Ammon's horn (tissue), 1 donor: ENCODE data around the gene C16orf89.
"Not testable (repeated sequence)": the region's sequence is repeated elsewhere in the genome, so short reads cannot be mapped to it uniquely, and the experiment has no call there.

Source experiments
- DNase-seq: peaks from one replicate; pipeline ENCODE4 v3.0.0-alpha.2; 2016; ENCODE audit warnings: low spot score

C16orf89 gene

GRCh38 chr16:5060073-5060641, 5.6 kb downstream of the C16orf89 start:
- DNase-seq, result no peak

- DNase-seq, result no peak
Observed at GRCh38 chr16:5059386-5060072, 6.2 kb downstream of the C16orf89 start.

- DNase-seq, result peak; percentile 35
Observed at GRCh38 chr16:5058476-5058875, 7.3 kb downstream of the C16orf89 start.

- no peak for DNase-seq
Observed at GRCh38 chr16:5056352-5056751, 9.4 kb downstream of the C16orf89 start.

GRCh38 chr16:5054876-5055865, 10.6 kb downstream of the C16orf89 start:
- no peak for DNase-seq

GRCh38 chr16:5046914-5047313, 18.8 kb downstream of the C16orf89 start:
- no peak for DNase-seq

- DNase-seq, result no peak
Observed at GRCh38 chr16:5045499-5046115, 20.1 kb downstream of the C16orf89 start.

- not testable (repeated sequence) for DNase-seq
Observed at GRCh38 chr16:5044581-5044980, 21.2 kb downstream of the C16orf89 start.

GRCh38 chr16:5044011-5044540, 21.7 kb downstream of the C16orf89 start:
- DNase-seq, result no peak

GRCh38 chr16:5042574-5043171, 23.1 kb downstream of the C16orf89 start:
- DNase-seq, result peak; percentile 66

- no peak for DNase-seq
Observed at GRCh38 chr16:5041600-5042133, 24.1 kb downstream of the C16orf89 start.

- DNase-seq, result no peak
Observed at GRCh38 chr16:5040451-5040850, 25.3 kb downstream of the C16orf89 start.

- DNase-seq, result peak; percentile 72
Observed at GRCh38 chr16:5036228-5037156, 29.3 kb downstream of the C16orf89 start.

- DNase-seq, result no peak
Observed at GRCh38 chr16:5035909-5036227, 29.9 kb downstream of the C16orf89 start.

GRCh38 chr16:5034167-5034523, 31.6 kb downstream of the C16orf89 start:
- DNase-seq, result no peak

- DNase-seq, result peak; percentile 88
Observed at GRCh38 chr16:5033256-5034166, 32.2 kb downstream of the C16orf89 start, which contains the start of gene NAGPA. TSS of gene NAGPA (minus strand) at chr16:5033935. CDS start at chr16:5033914, 21 bp downstream.

- DNase-seq, result no peak
Observed at GRCh38 chr16:5032748-5033167, 33.0 kb downstream of the C16orf89 start.

GRCh38 chr16:5031601-5032000, 34.2 kb downstream of the C16orf89 start:
- no peak for DNase-seq

GRCh38 chr16:5030251-5030870, 35.4 kb downstream of the C16orf89 start:
- no peak for DNase-seq
